OCI-LY1 (cell line): ENCODE data around the gene PUS3.
A peak's percentile ranks its signal among the peaks of the same experiment; 100 is the strongest.

Source experiments
- H2AFZ ChIP-seq: fragments of 200-600 bp; sonication (generic), shearing (Covaris generic); 2 replicates; pipeline ENCODE4 v1.6.0; 2014; ENCODE audit warnings: antibody characterized with exemption, mild to moderate bottlenecking, low read length
- H3F3A ChIP-seq: fragments of 200-600 bp; sonication (generic), shearing (Covaris generic); 2 replicates; pipeline ENCODE4 v1.6.0; 2014; ENCODE audit warnings: mild to moderate bottlenecking, antibody characterized with exemption, low read length, moderate library complexity; ENCODE audit not compliant: insufficient read depth
- H3K27ac ChIP-seq: fragments of 200-600 bp; sonication (generic); 2 replicates; pipeline ENCODE4 v1.5.1; 2014; ENCODE audit warnings: low read length, mixed run types, mild to moderate bottlenecking, low read depth; ENCODE audit not compliant: poor library complexity, severe bottlenecking
- H3K27me3 ChIP-seq: fragments of 200-600 bp; sonication (generic); 2 replicates; pipeline ENCODE4 v1.6.0; 2014; ENCODE audit warnings: antibody characterized with exemption, mild to moderate bottlenecking, low read length, moderate library complexity; ENCODE audit not compliant: insufficient read depth
- H3K36me3 ChIP-seq: fragments of 200-600 bp; sonication (generic); 2 replicates; pipeline ENCODE4 v1.6.1; 2014; ENCODE audit warnings: mild to moderate bottlenecking, antibody characterized with exemption, low read length, moderate library complexity, mixed read lengths; ENCODE audit not compliant: insufficient read depth
- H3K4me1 ChIP-seq: fragments of 200-600 bp; sonication (generic); 2 replicates; pipeline ENCODE4 v1.5.1; 2014; ENCODE audit warnings: mild to moderate bottlenecking, low read length, moderate library complexity; ENCODE audit not compliant: insufficient read depth, severe bottlenecking
- H3K4me2 ChIP-seq: fragments of 200-600 bp; sonication (generic), shearing (Covaris generic); 2 replicates; pipeline ENCODE4 v1.6.1; 2014; ENCODE audit warnings: low read length
- H3K4me3 ChIP-seq: fragments of 200-600 bp; sonication (generic); 2 replicates; pipeline ENCODE4 v1.5.1; 2014; ENCODE audit warnings: low read length, low read depth, mild to moderate bottlenecking, mixed read lengths; ENCODE audit not compliant: poor library complexity, severe bottlenecking
- H3K79me2 ChIP-seq: fragments of 200-600 bp; shearing (Covaris generic); 2 replicates; pipeline ENCODE4 v1.6.1; 2016; ENCODE audit warnings: mixed run types, low read length, mixed read lengths; ENCODE audit not compliant: insufficient read depth
- H3K9ac ChIP-seq: fragments of 200-600 bp; sonication (generic), shearing (Covaris generic); 2 replicates; pipeline ENCODE4 v1.6.1; 2014; ENCODE audit warnings: mild to moderate bottlenecking, low read length, mixed read lengths
- H3K9me2 ChIP-seq: fragments of 200-600 bp; sonication (generic), shearing (Covaris generic); 2 replicates; pipeline ENCODE4 v1.6.1; 2014; ENCODE audit warnings: low read depth, mild to moderate bottlenecking, low read length, mixed read lengths
- H3K9me3 ChIP-seq: fragments of 200-600 bp; shearing (Covaris generic); 2 replicates; pipeline ENCODE4 v1.6.1; 2014; ENCODE audit warnings: low read length, mixed read lengths
- H4K20me1 ChIP-seq: fragments of 200-600 bp; sonication (generic), shearing (Covaris generic); 2 replicates; pipeline ENCODE4 v1.6.0; 2016; ENCODE audit warnings: mild to moderate bottlenecking, low read length; ENCODE audit not compliant: insufficient read depth
- CTCF ChIP-seq: fragments of 200-600 bp; sonication (generic), shearing (Covaris generic); IDR thresholded peaks from 2 replicates; pipeline ENCODE4 v1.5.1; 2017; ENCODE audit warnings: mild to moderate bottlenecking, antibody characterized with exemption, low read length, moderate library complexity, mixed read lengths
- EZH2 ChIP-seq: fragments of 200-600 bp; sonication (generic), shearing (Covaris generic); IDR thresholded peaks from 2 replicates; pipeline ENCODE4 v1.8.0; 2017; ENCODE audit warnings: borderline replicate concordance, mixed run types, mild to moderate bottlenecking, antibody characterized with exemption, low read length, moderate library complexity, mixed read lengths

The PUS3 gene

GRCh38 chr11:125903711-125904659, 979 bp upstream of the PUS3 start, which contains the start of gene DDX25:
DDX25 (plus strand) TSS chr11:125904508; CDS start chr11:125904518, 10 bp downstream.
- H4K20me1 ChIP-seq, result no peaks in the 10 kb centered on the region
- TF ChIP-seq EZH2 (no peak), CTCF (no peak)
- no peak within 1 kb of the TSS for H3K9ac ChIP-seq
- H2AFZ ChIP-seq, result no peak within 1 kb of the TSS
- peaks cover 13% of the 10 kb centered on the region; the same call in 1 of the 2 replicates for H3K79me2 ChIP-seq
- H3F3A ChIP-seq, result no peaks in the 10 kb centered on the region
- H3K27me3 ChIP-seq, result no peaks in the 10 kb centered on the region
- H3K4me2 ChIP-seq, result no peak within 1 kb of the TSS
- H3K9me3 ChIP-seq, result no peaks in the 10 kb centered on the region
- H3K4me1 ChIP-seq, result peaks cover 10% of the 10 kb centered on the region
- H3K27ac ChIP-seq, result no peak within 1 kb of the TSS
- H3K4me3 ChIP-seq, result no peak within 1 kb of the TSS
- peaks cover 18% of the 10 kb centered on the region; the same call in 1 of the 2 replicates for H3K36me3 ChIP-seq
- H3K9me2 ChIP-seq, result no peaks in the 10 kb centered on the region

GRCh38 chr11:125902277-125902926, 604 bp downstream of the PUS3 start:
- Histone ChIP-seq H3F3A (no peaks in the 10 kb centered on the region), H3K79me2 (peaks cover 20% of the 10 kb centered on the region), H3K4me3 (peak overlapping the region; percentile 84), H3K36me3 (peaks cover 20% of the 10 kb centered on the region; the same call in 1 of the 2 replicates), H4K20me1 (no peaks in the 10 kb centered on the region), H3K27ac (no peak overlapping the region), H3K9me2 (no peaks in the 10 kb centered on the region), H3K9me3 (no peaks in the 10 kb centered on the region), H3K27me3 (no peaks in the 10 kb centered on the region), H3K4me1 (peaks cover 10% of the 10 kb centered on the region), H2AFZ (no peak overlapping the region), H3K9ac (peak overlapping the region; percentile 79), H3K4me2 (peak overlapping the region; percentile 76)
- no peak for TF ChIP-seq EZH2
- TF ChIP-seq CTCF, result no peak

- peaks cover 10% of the 10 kb centered on the region for H3K4me1 ChIP-seq
- no peaks in the 10 kb centered on the region for H3K9me2 ChIP-seq
- no peak overlapping the region for H2AFZ ChIP-seq
- H3K9ac ChIP-seq, result no peak overlapping the region
- no peaks in the 10 kb centered on the region for H4K20me1 ChIP-seq
- TF ChIP-seq EZH2 (no peak), CTCF (no peak)
- H3K27ac ChIP-seq, result no peak overlapping the region
- H3K4me2 ChIP-seq, result peak overlapping the region; percentile 76; the same call in 1 of the 2 replicates
- H3K9me3 ChIP-seq, result no peaks in the 10 kb centered on the region
- H3F3A ChIP-seq, result no peaks in the 10 kb centered on the region
- H3K4me3 ChIP-seq, result peak overlapping the region; percentile 84
- H3K79me2 ChIP-seq, result peaks cover 25% of the 10 kb centered on the region
- H3K36me3 ChIP-seq, result peaks cover 20% of the 10 kb centered on the region; the same call in 1 of the 2 replicates
- H3K27me3 ChIP-seq, result no peaks in the 10 kb centered on the region
Observed at GRCh38 chr11:125901872-125902271, 1.1 kb downstream of the PUS3 start.
